ENCODE data around the gene EPDR1. TPM values are rescaled to one million over a fixed set of nuclear protein-coding genes. Genes with fewer than 3 reads are reported as not detected.
A peak's percentile ranks its signal among the peaks of the same experiment; 100 is the strongest.

The EPDR1 gene
- total RNA-seq, 4 donors from 2014 or later = 24.9 to 35.5 (median 30.7) TPM

DNA sequence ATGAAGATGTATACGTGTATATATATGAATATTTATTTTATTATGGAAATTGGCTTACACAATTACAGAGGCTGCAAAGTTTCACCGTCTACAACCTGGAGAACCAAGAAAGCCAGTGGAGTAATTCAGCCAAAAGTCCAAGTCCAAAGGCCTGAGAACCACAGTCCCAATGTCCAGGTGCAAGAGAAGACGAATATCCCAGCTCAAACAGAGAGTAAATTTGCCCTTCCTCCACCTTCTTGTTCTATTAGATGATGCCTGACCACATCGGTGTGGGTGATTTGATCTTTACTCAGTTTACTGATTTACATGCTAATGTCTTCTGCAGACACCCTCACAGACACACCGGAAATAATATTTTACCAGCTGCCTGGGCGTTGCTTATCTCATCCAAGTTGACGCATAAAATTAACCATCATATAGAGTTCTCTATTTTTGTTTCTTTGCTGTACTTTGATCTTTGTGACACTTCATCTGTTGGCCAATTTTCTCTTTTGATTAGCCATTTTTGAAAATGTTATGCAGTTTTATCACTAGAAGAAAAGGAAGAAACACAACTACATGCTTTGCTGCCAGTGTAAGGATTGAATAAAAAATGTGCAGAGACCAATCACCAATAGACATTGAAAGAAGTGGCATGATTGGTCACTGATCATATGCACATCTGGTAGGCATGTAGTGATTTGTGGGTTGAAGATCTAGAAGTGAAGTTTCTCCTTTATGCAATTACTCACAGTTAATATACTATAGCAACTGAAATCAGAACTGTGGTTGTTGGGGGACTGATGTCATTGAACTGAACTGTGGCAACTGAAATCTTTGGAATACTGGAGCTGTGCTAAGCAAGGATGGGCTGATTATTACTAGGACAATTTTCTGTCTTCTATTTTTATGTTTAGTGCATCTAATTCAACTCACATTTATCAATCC, 68.5 kb downstream of the EPDR1 start:
- no peaks in the 10 kb centered on the region for H3K27me3 ChIP-seq
- no peaks in the 10 kb centered on the region for H3K36me3 ChIP-seq
- WGBS = 88% methylated on average over 7 of the region's 7 CpGs
- H3K9me3 ChIP-seq = no peaks in the 10 kb centered on the region
- peaks cover 0 to 4% (median 0%) of the 10 kb centered on the region in 4 donors for H3K4me1 ChIP-seq
- no peak for TF ChIP-seq EP300 (IDR thresholded peaks at IDR 0.05)
- no peak for TF ChIP-seq POLR2AphosphoS5 (IDR thresholded peaks at IDR 0.05)
- TF ChIP-seq, protein P1, sequence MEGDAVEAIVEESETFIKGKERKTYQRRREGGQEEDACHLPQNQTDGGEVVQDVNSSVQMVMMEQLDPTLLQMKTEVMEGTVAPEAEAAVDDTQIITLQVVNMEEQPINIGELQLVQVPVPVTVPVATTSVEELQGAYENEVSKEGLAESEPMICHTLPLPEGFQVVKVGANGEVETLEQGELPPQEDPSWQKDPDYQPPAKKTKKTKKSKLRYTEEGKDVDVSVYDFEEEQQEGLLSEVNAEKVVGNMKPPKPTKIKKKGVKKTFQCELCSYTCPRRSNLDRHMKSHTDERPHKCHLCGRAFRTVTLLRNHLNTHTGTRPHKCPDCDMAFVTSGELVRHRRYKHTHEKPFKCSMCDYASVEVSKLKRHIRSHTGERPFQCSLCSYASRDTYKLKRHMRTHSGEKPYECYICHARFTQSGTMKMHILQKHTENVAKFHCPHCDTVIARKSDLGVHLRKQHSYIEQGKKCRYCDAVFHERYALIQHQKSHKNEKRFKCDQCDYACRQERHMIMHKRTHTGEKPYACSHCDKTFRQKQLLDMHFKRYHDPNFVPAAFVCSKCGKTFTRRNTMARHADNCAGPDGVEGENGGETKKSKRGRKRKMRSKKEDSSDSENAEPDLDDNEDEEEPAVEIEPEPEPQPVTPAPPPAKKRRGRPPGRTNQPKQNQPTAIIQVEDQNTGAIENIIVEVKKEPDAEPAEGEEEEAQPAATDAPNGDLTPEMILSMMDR (IDR thresholded peaks at IDR 0.05) = no peak
- no peak for TF ChIP-seq POLR2A (IDR thresholded peaks at IDR 0.05; ENCODE audit: low read depth)
- intact Hi-C loops (cut with DNase I) = no loop called here
- DNase-seq (ENCODE audit: extremely low spot score) = no peak
- H3K4me3 ChIP-seq = no peak overlapping the region
- H3K27ac ChIP-seq (replicated peaks in 1 of 4) = no peak overlapping the region

DNA sequence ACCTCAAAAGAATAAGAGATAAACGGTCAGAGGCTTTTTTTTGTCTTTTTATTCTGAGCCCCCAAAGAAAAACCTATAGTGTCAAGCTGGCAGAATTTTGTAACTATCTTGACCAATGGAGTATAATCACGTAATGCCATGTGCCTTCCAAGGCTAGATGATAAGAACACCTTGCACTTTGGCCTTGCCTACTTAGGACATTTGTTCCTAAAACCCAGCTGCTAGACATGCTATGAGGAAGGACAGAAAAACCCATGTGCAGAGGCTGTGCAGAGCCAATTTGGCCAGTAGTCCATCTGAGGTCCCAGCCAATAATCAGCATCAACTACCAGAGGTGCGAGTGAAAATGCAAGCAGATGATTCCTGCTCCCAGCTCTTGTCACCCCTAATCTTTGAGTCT, 69.9 kb downstream of the EPDR1 start:
- Histone ChIP-seq H3K36me3 (no peaks in the 10 kb centered on the region), H3K9me3 (no peaks in the 10 kb centered on the region), H3K27me3 (no peaks in the 10 kb centered on the region), H3K4me3 (no peak overlapping the region), H3K4me1 (peaks cover 0 to 4% (median 0%) of the 10 kb centered on the region in 4 donors), H3K27ac (replicated peaks in 1 of 4) (no peak overlapping the region)
- no peak for DNase-seq (ENCODE audit: extremely low spot score)
- intact Hi-C loops (cut with DNase I) = no loop called here
- no peak for TF ChIP-seq POLR2A (IDR thresholded peaks at IDR 0.05; ENCODE audit: low read depth)
- no peak for TF ChIP-seq POLR2AphosphoS5 (IDR thresholded peaks at IDR 0.05)
- TF ChIP-seq, protein P1 (IDR thresholded peaks at IDR 0.05) = no peak
- no peak for TF ChIP-seq EP300 (IDR thresholded peaks at IDR 0.05)
- WGBS = 85% methylated on average over 3 of the region's 3 CpGs

DNA sequence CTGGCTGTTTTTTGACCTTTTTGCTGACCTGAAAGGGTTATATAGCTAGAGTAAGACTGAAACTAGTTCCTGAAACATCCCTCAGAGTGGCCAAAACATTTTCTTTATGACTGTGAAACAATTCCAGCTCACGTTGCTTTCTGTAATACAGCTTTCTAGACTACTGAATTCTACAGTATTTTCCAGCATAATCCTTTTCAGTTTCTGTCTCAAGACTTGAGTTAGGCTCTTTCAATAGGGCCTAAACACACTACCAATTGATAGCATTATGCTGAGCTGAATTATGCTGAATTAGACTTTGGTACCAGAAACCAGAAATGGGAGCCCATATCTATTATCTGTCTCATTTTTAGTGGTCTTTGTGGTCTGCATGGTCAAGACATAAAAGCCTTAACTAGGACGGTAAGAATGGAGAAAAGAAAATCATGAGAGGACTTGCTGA, 72.6 kb downstream of the EPDR1 start:
- Histone ChIP-seq H3K27ac (replicated peaks in 1 of 4) (no peak overlapping the region), H3K4me1 (no peaks in the 10 kb centered on the region), H3K27me3 (no peaks in the 10 kb centered on the region), H3K36me3 (no peaks in the 10 kb centered on the region), H3K4me3 (no peak overlapping the region), H3K9me3 (no peaks in the 10 kb centered on the region)
- WGBS = 83% methylated on average over 2 of the region's 2 CpGs
- intact Hi-C loops (cut with DNase I) = no loop called here
- TF ChIP-seq, protein P1 (IDR thresholded peaks at IDR 0.05) = no peak
- TF ChIP-seq POLR2A (IDR thresholded peaks at IDR 0.05; ENCODE audit: low read depth) = no peak
- TF ChIP-seq EP300 (IDR thresholded peaks at IDR 0.05) = no peak
- no peak for TF ChIP-seq POLR2AphosphoS5 (IDR thresholded peaks at IDR 0.05)
- no peak for DNase-seq (ENCODE audit: extremely low spot score)

DNA sequence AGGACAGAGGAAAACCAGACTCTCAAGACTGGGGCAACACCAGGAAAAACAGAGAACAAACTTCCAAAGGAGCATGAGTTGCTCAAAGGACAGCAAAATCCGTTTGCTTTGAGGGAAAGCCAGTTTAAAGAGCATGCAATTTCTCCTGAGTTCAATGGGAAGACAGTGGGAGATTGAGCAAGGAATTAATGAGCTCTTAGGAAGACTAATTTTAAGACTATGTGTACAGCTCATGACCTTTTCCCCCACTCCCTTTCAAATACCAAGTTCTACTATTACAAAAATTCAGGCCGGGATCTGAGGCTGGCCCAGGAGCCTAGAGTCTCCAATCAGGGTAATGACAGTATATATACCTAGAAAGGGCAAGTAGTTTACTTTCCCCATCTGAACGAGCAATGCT, 79.2 kb downstream of the EPDR1 start:
- H3K9me3 ChIP-seq = no peaks in the 10 kb centered on the region
- intact Hi-C loops (cut with DNase I) = no loop called here
- peak overlapping the region; percentile 2 to 69 (median 36) for H3K27ac ChIP-seq (replicated peaks in 1 of 4)
- peaks cover 11 to 32% (median 14%) of the 10 kb centered on the region in 4 donors for H3K4me1 ChIP-seq
- no peak overlapping the region for H3K4me3 ChIP-seq
- H3K27me3 ChIP-seq = no peaks in the 10 kb centered on the region
- H3K36me3 ChIP-seq = no peaks in the 10 kb centered on the region
- 61% methylated on average over 3 of the region's 3 CpGs for WGBS
- TF ChIP-seq, protein P1 (IDR thresholded peaks at IDR 0.05) = no peak
- TF ChIP-seq POLR2A (IDR thresholded peaks at IDR 0.05; ENCODE audit: low read depth) = no peak
- no peak for TF ChIP-seq EP300 (IDR thresholded peaks at IDR 0.05)
- TF ChIP-seq POLR2AphosphoS5 (IDR thresholded peaks at IDR 0.05) = no peak
- DNase-seq (ENCODE audit: extremely low spot score) = no peak
